GM18502 (cell line): ENCODE measurements around the gene EVA1A.
A peak's percentile ranks its signal among the peaks of the same experiment; 100 is the strongest.

Source experiments
- ATAC-seq: cut with Tn5 transposase; IDR thresholded peaks from one replicate; pipeline ENCODE4 v1.9.1; 2021; ENCODE audit warnings: mild to moderate bottlenecking; ENCODE audit not compliant: unreplicated experiment, poor library complexity

EVA1A gene

GRCh38 chr2:75545922-75546321 is 14.8 kb downstream of the EVA1A start:
- ATAC-seq: no peak

- no peak for ATAC-seq
These were observed 15.4 kb downstream of the EVA1A start for GRCh38 chr2:75545387-75545786.

- ATAC-seq: no peak
These were observed 17.3 kb downstream of the EVA1A start for GRCh38 chr2:75543446-75543845.

- ATAC-seq: no peak
These were observed 19.3 kb downstream of the EVA1A start for GRCh38 chr2:75541430-75541829.

DNA sequence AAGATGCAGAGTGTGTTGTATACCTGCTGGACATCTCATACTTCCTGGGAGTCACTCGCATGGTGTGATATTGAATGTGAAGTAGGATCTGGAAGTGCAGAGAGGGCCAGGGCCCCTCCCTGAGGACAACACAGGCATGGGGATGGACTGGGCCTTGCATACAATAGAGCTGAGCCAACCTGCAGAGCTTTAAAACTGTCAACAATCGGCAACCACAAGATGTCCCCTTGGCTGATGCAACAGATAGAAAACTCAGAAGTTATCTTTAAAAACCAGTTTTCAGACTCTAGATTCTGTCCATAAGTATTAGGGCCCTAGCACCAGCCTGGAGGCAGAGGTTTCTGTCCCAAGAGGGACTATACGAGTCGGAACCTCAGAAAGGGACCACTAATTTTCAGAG is 19.7 kb downstream of the EVA1A start:
- no peak for ATAC-seq

- ATAC-seq: no peak
These were observed 20.6 kb downstream of the EVA1A start for GRCh38 chr2:75539955-75540716.

- ATAC-seq: no peak
These were observed 21.9 kb downstream of the EVA1A start for GRCh38 chr2:75538521-75539490.

DNA sequence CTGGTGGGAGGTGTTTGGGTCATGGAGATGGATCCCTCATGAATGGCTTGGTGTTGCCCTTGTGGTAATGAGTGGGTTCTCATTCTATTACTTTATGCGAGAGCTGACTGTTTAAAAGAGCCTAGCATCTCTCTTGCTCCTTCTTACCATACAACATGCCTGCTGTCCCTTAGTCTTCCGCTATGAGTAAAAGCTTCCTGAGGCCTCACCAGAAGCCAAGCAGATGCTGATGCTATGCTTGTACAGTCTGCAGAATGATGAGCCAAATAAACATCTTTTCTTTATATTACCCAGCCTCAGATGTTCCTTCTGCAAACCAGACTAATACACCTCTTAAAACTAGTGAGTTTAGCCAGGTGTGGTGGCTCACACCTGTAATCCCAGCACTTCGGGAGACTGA is 23.1 kb downstream of the EVA1A start:
- ATAC-seq: no peak

DNA sequence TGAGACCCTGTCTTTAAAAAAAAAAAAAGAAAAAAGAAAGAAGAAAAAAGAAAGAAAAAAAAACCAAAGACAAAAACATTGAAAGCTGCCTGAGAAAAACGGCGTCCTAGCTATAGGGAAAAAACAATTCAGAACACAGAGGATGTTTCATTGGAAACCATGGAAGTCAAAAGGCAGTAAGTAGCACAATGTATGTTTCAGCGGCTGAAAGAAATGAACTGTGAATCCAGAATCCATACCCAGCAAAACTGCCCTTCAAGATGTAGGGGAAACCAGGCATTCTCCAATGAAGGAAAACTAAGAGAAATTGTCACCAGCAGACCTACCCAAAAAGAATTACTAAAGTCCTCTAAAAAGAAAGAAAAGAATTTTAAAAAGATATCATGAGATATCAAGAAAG is 27.6 kb downstream of the EVA1A start:
- ATAC-seq: no peak

- no peak for ATAC-seq
These were observed 28.3 kb downstream of the EVA1A start for GRCh38 chr2:75532488-75532887.

DNA sequence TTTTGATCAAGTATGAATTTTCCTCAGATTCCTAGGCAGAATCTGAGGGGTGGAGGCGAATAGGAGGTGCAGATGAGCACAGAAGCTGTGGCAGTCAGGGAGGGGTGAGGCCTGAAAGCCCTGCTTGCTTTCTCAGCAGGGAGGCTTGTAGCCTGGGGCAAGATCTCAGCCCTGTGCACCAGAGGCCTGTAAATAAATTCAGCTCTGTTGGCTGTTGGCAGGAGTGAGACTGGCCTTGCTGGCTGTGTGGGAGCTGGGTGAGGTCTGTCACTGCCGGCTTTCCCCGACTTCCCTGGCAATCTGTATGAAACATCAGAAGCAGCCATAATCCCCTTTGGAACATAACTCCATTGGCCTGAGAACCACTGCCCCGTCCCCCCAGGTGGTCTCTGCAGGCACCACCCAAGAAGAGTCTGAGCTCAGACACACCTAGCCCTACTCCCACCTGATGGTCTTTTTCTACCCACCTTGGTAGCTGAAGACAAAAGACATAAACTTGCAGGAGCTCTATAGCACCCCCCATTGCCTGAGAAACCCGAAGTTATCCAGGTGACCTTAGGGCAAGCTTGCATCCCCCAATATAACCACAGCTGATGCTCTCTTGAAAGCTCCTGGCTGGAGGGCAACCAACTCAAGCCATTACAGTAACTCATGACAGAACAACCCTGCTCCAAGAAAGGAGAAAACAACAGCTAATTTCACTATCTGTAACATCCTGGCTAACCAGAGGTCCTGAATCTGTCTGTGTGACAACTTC is 32.3 kb downstream of the EVA1A start:
- no peak for ATAC-seq

DNA sequence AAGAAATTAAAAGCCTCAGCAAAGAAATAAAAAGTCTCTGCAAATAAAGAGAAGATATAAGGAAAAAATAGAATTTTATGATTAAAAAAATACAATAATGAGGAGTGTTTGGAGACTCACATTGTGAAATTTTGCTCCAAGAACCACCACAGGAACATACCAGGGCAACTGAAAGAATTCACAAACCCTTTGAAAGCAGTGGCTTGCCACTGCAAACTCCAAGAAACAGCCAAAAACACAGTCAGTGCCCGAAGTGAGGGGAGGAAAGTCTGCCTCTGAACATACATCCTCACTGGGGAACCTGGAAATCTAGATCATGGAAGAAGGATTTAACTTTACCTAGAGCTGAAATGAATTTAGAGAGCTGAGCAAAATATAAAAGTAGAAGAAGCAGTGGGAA is 33.1 kb downstream of the EVA1A start:
- no peak for ATAC-seq

GRCh38 chr2:75526842-75527241 is 33.9 kb downstream of the EVA1A start:
- ATAC-seq: no peak

GRCh38 chr2:75525434-75526310 is 35.1 kb downstream of the EVA1A start:
- ATAC-seq: no peak

GRCh38 chr2:75524276-75524911 is 36.3 kb downstream of the EVA1A start:
- no peak for ATAC-seq

GRCh38 chr2:75523313-75524275 is 37.1 kb downstream of the EVA1A start:
- ATAC-seq: peak; percentile 85

- no peak for ATAC-seq
These were observed 38.0 kb downstream of the EVA1A start for GRCh38 chr2:75522543-75523312.
